Tongue (tissue), 2 donors: ENCODE data around the gene RPLP2. TPM values are rescaled to one million over a fixed set of nuclear protein-coding genes. Genes with fewer than 3 reads are reported as not detected.

Experiments
- DNase-seq: peaks from one replicate; pipeline ENCODE4 v3.0.0-alpha.2; 2015
- total RNA-seq: library from RNA; depleted of rRNA; stranded (reverse); fragments of >200 nt; gene quantifications from one replicate; pipeline ENCODE4 v1.2.3, GENCODE V29; 2014

RPLP2 gene
- 259 TPM for total RNA-seq

DNA sequence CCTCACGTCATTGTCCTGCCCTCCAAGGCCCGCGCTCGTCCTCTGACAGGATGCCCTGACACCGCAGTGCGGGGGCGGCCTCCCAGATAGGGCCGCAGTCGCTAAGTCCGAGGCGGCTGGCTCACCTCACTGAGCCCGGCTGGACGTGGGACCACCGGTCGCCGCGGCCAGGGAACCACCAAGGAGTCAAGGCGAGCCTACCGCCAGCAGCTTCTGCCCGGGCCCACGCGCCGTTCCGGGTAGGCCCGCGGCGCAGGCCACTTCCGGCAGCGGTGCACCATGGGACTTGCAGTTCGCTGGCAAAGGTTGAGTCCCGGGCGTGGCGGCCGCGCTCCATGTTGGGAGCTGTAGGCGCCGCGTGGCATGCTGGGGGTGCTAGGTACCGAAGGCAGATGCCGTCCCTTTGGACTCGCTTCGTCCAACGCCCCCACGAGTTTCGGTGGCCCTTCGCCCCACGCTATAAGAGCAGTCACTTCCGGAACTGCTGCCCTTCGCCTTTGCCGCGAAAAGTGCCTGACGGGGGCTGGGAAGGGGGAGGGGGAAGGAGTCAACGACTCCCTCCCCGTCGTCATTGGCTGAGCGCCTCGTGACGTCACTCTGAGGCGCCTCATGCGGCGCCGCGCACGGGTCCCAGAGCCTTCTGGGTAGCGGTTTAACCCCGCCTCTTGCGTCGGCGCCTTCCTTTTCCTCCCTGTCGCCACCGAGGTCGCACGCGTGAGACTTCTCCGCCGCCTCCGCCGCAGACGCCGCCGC lies at the start of gene RPLP2:
Gene RPLP2 (plus strand): TSS at position 681 of the 753 bp plus-strand sequence. CDS start 268 bp downstream, outside the sequence.
- peak; percentile 99 for DNase-seq

DNA sequence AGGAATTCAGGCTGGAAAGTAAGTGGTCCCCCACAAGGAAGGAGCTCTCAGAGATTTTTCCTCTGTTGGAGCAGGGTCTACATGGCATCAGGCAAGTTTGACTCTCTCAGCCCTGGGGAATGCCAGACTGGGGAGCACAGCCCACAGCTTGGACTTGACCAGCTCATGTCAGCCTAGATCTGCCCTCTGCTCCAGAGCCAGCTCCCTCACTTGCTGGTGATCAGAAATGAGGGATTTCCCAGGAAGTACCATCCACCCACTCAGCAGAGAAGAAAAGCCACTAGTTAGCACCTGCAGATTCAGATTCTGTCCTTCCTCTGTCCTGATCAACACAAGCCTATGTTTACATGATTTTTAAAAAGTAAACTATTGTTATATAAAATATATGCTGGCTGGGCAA lies 49.5 kb upstream of the RPLP2 start:
- DNase-seq = no peak

DNA sequence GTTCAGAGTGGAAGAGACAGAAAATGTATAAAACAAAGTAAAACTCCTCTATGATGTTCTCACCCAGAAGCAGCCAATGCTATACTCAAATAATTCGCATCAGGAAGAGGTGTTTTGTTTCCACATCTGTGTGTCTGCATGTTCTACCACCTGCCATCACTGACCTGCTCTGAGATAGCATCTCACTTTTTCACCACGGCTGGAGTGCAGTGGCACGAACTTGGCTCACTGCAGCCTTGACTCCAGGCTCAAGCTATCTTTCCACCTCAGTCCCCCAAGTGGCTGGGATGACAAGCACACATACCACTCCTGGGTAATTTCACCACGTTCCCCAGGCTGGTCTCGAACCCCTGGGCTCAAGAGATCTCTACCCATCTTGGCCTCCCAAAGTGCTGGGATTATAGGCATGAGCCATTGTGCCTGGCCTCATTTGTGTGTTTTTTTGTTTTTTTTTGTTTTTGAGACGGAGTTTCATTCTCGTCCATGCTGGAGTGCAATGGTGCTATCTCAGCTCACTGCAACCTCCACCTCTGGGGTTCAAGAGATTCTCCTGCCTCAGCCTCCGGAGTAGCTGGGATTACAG lies 48.1 kb upstream of the RPLP2 start:
- no peak for DNase-seq

DNA sequence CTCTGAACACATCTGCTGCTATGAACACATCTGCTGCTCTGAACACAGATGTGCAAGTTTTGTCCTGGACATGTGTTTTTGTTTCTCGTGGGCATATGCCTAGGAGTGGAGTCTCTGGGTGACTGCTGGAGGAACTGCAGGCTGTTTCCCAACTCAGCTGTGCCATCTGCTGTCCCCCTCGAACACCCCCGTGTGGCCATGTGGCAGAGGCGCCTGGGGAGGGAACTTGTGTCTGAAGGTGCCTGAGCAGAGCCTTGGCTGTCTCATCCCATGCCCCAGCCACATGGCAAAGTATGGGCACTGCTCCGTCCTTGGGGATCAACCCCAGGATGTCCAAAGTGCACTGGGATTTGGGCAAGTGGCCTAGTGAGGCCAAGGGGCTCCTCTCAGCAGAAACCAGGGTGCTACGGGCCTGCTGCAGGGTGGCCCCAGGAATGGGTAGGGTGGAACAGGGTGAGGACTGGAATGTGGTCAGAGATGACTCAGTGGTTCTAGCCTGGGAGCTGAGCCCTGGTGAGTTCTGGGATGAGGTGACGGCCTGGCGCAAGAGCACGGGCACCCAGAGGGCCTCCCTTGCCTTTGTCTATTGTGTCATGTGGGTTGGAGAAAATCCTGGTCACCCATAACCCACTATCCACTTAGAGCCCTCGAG lies 47.2 kb upstream of the RPLP2 start:
- DNase-seq = peak; percentile 53

DNA sequence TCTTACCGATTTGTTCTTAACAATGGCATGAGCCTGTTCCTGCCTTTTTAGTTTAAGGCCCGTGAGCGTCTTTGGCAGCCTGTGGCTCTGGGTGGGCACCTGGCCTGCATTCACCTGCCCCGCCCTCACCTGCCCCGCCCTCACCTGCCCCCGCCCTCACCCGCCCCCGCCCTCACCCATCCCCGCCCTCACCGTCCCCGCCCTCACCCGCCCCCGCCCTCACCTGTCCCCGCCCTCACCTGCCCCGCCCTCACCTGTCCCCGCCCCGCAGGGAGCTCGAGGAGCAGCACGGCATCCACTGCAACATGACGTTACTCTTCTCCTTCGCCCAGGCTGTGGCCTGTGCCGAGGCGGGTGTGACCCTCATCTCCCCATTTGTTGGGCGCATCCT lies 46.7 kb upstream of the RPLP2 start:
- DNase-seq = no peak

DNA sequence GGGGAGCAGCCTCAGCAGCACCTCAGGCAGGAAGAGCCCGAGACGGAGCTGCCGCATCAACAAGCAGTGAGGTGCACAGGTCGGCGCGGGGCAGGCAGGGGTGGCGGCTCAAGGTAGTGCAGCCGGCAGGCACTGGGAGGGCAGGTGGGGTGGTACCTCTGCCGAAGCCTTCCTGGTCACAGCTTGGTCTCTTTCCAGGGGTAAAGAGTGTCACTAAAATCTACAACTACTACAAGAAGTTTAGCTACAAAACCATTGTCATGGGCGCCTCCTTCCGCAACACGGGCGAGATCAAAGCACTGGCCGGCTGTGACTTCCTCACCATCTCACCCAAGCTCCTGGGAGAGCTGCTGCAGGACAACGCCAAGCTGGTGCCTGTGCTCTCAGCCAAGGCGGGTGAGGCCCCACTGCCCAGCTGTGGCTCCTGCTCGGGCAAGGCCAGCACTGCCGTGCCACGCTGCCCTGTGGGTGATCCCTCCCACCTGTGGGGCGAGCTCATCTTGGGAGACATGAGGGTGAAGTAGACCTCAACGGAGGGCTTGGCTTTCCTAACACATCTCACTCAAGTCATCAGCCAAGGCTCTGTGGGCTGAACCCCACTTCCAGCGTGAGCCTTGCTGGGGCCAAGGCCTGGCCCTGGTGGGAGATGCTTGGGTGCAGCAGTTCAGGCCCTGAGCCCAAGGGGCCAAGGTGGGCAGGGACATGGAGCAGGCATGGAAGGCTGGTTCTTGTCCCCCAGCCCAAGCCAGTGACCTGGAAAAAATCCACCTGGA lies 46.0 kb upstream of the RPLP2 start:
- no peak for DNase-seq

DNA sequence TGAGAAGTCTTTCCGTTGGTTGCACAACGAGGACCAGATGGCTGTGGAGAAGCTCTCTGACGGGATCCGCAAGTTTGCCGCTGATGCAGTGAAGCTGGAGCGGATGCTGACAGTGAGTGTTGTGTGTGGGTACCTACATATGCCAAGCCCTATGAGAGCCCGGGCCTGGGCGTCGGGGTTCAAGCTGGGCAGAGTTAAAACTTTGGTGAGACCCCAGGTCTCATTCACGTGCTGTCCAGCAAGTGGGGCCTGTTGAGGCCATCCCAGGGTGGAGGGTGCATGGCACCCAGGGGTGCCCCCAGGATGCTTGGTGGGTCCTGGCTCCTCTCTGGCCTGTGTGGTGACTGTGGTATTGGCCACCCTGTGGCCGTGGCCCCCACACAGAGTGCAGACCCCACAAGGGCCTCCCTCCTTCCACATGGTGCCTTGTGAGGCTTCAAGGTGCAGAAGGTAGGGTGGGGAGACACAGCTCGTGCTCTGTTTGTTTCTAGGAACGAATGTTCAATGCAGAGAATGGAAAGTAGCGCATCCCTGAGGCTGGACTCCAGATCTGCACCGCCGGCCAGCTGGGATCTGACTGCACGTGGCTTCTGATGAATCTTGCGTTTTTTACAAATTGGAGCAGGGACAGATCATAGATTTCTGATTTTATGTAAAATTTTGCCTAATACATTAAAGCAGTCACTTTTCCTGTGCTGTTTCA lies 45.3 kb upstream of the RPLP2 start:
- no peak for DNase-seq

DNA sequence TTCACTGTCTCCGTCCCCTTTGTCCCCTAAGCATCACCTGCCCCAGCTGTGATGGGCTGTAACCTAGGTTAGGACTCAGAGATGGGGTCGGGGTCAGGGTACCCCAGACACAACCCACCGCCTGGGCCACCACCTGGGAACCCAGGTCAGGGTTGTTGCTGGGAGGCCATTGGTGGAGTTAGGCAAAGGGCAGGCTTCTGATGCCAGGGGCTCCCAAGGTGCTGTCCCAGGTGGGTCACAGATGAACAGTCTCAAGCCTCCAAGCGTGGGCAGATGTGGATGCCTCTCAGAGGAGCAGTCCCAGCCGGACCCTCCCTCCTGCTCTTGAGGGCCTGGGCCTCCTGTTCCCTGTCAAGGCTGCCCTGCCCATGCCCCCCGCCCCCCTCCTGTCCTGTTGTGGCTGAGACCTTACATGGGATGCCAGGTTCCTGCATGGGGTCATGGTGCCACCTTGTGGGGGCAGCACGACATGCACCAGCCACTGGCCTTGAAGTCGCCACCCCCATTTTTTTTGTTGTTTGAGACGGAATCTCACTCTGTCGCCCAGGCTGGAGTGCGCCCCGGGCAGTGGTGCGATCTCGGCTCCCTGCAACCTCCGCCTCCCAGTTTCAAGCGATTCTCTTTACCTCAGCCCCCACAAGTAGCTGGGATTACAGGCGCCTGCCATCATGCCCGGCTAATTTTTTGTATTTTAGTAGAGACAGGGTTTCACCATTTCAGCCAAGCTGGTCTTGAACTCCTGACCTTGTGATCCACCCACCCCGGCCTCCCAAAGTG lies 44.6 kb upstream of the RPLP2 start:
- peak; percentile 61 for DNase-seq

DNA sequence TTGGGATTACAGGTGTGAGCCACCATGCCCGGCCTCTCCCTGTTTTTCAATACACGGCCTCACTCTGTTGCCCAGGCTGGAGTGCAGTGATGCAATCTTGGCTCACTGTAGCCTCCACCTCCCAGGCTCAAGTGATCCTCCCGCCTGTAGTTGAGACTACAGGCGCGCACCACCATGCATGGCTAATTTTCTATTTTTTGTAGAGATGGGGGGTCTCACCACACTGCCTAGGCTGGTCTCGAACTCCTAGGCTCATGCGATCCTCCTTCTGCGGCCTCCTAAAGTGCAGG lies 44.0 kb upstream of the RPLP2 start:
- DNase-seq = no peak

DNA sequence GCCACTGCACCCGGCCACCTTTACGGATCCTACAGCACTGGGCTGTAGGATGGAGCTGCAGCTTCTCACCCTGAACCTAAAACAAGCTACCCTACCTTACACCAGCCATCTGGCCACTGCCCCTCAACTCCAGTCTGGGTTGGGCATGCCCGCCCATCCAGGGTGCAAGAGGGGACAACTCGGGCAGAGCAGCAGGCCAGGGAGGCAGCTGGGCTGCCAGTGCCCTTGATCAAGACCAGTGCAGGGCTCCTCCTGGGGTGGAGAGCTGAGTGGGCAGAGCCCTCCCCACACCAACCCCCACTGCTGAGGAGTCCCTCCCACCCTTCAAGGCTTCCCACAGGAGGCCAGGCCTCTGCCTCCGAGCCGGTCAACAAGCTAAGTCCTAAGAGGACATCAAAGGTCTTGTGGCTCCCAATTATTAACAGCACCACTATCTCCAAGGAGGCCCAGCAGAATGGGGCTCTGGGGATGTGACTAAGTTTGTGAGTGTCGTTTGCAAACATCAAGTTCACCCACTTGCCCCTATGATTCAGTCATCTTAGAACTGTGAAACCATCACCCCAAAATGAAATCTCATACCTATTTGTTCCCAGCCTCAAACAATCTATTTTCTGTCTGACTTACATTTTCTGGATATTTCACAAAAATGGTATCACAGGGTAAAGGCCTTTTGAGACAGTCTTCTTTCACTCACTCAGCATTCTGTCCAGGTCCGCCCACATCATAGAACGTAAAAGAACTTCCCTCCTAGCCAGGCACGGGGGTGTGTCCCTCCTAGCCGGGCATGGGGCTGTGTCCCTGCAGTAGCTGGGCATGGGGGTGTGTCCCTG lies 43.4 kb upstream of the RPLP2 start:
- no peak for DNase-seq

DNA sequence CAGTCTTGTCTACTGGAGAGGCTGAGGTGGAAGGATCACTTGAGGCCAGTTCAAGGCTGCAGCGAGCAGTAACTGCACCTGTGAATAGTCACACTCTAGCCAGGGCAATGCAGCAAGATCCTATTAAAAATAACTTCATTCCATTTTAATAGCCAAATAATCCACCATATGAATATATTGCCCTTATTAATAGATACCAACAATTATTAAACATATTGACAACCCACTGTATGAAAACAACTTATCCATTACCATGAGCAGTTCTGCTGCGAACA lies 42.9 kb upstream of the RPLP2 start:
- no peak for DNase-seq

DNA sequence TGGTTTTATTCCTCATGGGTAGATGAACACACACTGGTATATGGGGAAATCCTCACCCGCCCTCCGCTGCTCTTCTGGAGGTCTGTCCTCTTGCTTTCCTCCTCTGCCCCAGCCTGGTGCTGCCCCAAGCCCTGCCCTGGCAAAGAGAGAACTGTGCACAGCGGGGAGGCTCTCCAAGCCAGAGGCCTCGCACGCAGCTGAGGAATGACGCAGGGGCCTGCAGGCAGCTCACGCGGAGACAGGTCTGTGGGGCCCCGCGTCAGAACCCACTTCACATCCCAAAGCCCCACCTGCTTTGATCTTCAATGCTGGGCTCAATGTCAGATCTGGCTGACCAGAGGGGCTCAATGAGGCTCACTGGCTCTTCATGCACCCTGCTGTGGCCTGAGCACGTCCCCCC lies 42.5 kb upstream of the RPLP2 start:
- DNase-seq = no peak

DNA sequence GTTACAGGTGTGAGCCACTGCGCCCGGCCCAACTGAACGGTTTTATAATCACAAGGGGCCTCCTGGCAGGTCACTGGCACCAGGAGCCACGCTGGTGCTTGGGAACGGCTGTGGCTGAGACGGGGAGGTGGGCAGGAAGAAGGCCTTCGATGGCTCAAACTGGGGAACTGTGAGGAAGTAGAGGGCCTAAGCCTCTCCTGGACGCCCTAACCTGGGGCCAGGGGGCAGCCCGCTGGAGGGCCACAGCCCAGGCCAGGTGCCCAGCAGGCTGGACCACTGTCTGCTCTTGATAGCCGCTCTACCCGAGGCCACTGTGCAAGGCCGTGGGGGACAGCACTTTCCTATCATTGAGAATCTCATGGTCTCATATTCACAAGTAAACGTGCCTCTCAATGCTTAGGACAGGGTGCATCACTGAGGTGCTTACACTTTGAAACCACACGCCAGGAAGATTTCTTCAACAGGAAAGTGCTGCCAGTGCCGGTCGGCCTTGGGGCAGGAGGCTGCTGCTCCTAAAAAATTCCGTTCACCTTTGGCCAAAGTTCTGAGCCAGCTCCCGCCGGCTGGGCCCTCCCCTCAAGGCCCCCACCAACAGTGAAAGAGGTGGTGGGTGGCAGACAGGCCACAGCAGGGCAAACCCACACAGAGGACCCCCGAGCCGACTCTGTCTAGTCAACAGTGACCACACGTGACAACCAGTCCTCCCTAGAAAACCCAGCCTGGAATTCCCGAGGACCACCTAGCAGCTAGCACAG lies 39.7 kb upstream of the RPLP2 start:
- DNase-seq = no peak

DNA sequence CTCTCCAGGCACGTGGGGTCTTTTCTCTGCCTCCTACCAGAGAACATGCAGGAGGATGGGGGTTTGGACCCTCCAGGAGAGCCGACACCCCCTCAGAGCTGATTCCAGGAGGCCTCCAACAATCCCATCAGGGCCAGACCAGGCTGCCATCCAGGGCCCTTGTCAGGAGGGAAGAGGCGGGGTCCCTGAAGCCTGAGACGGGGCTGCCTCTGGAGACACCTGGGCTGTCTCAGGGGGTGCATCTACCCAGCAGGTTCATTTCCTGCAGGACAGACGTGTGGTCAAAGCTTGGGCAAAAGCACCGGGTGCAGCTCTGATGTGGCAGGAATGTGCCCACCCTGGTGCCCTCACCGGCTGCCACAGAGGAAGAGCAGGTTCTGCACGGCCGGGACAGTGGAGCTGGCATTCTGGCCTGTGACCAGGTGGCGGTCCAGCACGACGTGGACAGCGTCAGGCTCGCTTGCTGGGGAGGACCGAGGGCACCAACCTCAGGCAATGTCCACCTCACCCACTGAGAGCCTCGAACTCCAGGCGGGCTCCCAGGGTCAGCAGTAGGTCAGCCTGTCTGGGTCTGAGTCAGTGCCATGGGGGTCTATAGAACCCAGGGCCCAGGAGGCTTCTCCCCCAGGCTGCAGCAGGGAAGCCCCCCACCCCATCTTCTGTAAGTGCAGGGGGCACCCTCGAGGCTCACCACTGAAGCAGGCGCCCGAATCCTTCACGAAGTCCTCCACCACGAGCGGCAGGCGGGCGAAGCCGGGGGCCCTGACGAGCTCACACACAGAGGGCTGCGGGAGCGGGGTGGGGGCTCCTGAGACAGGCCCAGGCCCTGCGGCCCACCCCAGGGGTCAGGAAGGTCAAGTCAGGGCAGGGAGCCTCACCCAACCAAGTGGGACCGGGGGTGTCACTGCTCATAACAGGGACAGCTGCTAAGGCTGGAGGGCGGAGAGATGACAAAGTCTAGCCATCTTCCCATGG lies 38.8 kb upstream of the RPLP2 start:
- DNase-seq = no peak

DNA sequence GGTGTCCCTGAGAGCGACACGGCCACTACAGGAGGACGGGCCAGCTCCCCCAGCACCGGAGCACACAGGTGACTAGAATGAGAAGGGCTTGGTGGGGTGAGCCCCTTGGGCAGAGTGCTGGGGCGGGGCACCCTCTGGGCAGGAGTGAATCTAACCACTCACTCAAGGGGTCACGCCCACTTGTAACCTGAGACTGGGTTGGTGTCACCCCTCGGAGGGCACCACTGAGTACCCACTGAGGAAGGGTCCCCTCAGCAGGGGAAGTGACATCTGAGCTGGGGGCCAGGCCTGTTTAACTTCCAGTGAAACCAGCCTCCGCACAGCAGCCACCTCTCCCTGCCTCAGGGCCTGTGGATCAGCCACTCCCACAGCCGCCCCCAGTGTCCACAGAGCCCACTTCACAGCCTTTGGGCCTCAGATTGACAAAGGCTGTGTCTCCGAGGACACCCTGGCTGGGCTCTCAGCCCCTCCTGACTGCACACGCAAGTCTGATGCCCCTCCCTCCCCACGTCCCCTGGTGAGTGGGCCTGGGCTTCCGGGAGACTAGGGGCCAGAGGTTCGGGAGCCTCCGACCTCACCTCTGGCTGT lies 38.1 kb upstream of the RPLP2 start:
- DNase-seq = no peak

DNA sequence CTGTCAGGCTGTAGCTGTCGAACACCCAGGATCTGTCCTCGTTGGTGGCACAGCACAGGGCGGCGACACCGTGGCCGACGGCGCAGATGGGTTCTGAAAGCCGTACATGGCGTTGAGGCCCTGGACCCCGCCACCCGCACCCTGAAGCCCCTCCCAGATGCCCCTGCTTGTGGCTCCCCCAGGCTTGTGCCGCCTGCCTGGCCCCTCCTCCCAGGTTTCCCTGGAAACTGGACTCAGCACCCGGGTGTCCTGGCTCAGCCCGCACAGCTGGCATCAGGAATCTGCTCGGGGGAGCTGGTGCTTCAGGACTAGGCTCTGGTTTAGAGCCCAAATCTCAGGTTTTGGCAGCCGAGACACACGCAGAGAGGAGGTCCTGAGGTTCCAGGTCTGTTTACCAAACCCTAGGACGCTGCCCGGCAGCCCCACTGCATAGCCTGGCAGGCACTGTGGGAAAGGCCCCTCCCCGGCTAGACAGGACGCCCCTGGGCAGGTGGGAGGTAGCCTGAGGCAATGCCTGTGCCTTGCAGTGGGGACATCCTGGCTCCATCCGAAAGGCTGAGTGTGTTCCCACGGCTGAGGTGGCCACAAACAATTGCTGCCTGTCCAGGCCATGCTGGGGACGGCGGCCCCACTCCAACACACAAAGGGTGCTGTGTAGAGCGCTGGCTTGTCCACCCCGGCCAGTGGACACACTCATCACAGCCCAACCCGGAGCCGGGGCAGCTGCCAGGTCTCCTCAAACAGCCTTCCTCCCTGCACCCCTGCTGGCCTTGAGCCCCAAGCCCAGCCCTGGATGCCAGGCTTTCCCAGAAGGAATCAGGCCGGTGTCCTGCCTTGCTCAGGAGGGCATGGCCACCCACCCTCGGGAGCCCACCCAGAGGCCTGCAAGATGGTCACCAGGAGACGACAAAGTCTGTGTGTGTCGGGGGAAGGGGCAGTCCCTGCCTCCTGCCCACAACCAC lies 37.1 kb upstream of the RPLP2 start:
- no peak for DNase-seq

DNA sequence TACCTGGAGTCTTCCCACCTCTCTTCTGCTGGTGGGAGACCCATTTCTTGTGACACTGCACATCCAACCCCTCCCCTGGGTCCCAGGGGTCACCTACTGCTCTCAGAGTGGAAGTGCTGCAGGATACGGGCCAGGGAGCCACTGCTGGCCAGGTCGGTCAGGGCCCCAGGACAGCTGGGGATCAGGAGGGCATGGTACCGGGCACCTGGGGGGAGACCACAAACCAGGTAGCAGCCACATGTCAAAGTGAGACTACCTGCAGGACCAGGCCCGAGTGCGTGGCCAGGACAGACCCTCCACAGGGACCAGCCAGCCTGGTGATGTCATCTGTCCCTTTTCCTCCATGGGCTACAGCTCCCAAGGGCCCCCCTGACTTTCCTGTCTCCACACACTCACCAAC lies 36.3 kb upstream of the RPLP2 start:
- DNase-seq = no peak
